ENCODE results near the gene PHF20. TPM values are rescaled to one million over a fixed set of nuclear protein-coding genes. Genes with fewer than 3 reads are reported as not detected.

The PHF20 gene
- total and polyA plus RNA-seq, 2 of the 8 experiments (the other 6 are each of a cell fraction or from before 2014, with no cell fraction given), result 25.6 to 70.1 TPM

DNA sequence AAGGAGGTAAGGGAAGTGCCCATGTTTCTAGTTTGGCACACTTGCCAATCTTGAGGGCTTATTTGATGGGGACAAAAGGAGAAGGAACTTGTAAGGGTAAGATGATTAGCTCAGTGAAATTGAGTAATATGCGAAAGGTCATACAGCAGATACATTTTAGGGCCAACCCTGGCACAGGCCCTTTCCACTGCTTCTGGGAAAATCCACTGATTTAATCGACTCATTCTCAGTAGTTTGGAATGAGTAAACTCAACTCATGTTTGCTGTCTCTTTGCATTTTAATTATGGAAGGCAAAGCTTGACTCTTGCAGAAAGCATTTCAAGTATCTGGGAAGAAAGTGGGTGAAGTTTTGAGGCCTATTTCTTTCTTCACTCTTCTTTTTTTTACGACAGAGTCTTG is 20.0 kb downstream of the PHF20 start:
- Histone ChIP-seq H3K9ac (replicated peaks in 1 of 4; ENCODE audit: extremely low read depth in 1 of 4, low read depth in 3 of 4, low read length in 3 of 4) (no peak overlapping the region), H3K4me3 (ENCODE audit: extremely low read depth in 1 of 4, insufficient read depth in 2 of 4, low read depth in 3 of 4, low read length in 4 of 4) (no peak overlapping the region), H2BK120ac (replicated peaks; ENCODE audit: low read depth, low read length) (no peak overlapping the region), H2BK20ac (ENCODE audit: low read length) (no peak overlapping the region), H3K9me3 (ENCODE audit: insufficient read depth in 2 of 2, low read depth in 1 of 2, low read length in 1 of 2) (no peaks in the 10 kb centered on the region), H3K36me3 (ENCODE audit: control insufficient read depth in 2 of 4, insufficient read depth in 4 of 4, low read length in 3 of 4) (no peaks in the 10 kb centered on the region), H3K79me2 (ENCODE audit: control insufficient read depth in 1 of 2, insufficient read depth in 2 of 2, low read length in 2 of 2) (peaks cover 4 to 54% of the 10 kb centered on the region in 2 experiments; a peak in 3 of 4 replicates), H4K5ac (ENCODE audit: insufficient read length, low read depth, low read length) (no peak overlapping the region), H4K20me1 (replicated peaks in 1 of 2; ENCODE audit: control insufficient read depth in 1 of 2, insufficient read depth in 2 of 2, low read length in 2 of 2) (peaks cover 3 to 9% of the 10 kb centered on the region in 2 experiments), H2BK12ac (ENCODE audit: low read depth, low read length) (no peak overlapping the region), H2BK5ac (ENCODE audit: low read depth, low read length) (0 out of 2 replicates have a peak overlapping the region, but pooled peaks have one; percentile 52), H3K23ac (ENCODE audit: insufficient read length) (no peak overlapping the region), H3K4ac (replicated peaks; ENCODE audit: insufficient read length, low read depth, low read length) (no peak overlapping the region), H3K4me2 (ENCODE audit: insufficient read depth in 1 of 2, low read depth in 2 of 2, low read length in 2 of 2) (no peak overlapping the region), H3K56ac (replicated peaks; ENCODE audit: insufficient read length, low read depth, low read length) (no peak overlapping the region), H3K79me1 (ENCODE audit: low read depth, low read length) (peaks cover 16% of the 10 kb centered on the region), H2BK15ac (ENCODE audit: low read length) (no peak overlapping the region), H3K4me1 (replicated peaks in 1 of 4; ENCODE audit: control insufficient read depth in 3 of 4, insufficient read depth in 4 of 4, low read length in 3 of 4) (no peaks in the 10 kb centered on the region; a peak in 1 of 7 replicates), H3K27me3 (replicated peaks in 1 of 4; ENCODE audit: control insufficient read depth in 3 of 4, extremely low read depth in 1 of 4, insufficient read depth in 3 of 4, low read length in 3 of 4) (no peaks in the 10 kb centered on the region), H3K27ac (ENCODE audit: low read depth, low read length) (no peak overlapping the region), H2AK5ac (ENCODE audit: low read depth, low read length) (no peak overlapping the region), H4K91ac (replicated peaks; ENCODE audit: insufficient read length, low read length) (no peak overlapping the region), H3K23me2 (ENCODE audit: low read depth, low read length) (no peaks in the 10 kb centered on the region), H2AFZ (ENCODE audit: low read length) (no peak overlapping the region), H4K8ac (ENCODE audit: extremely low read depth, insufficient read depth, low read length) (no peak overlapping the region), H3K14ac (ENCODE audit: insufficient read length) (no peak overlapping the region), H3K18ac (ENCODE audit: extremely low read depth, low read length) (no peak overlapping the region)
- WGBS, 2 experiments (ENCODE audit: extremely low coverage in 1 of 2, insufficient coverage in 1 of 2, insufficient read length in 1 of 2, insufficient replicate concordance in 2 of 2, low coverage in 1 of 2, low lambda C conversion rate in 2 of 2, missing lambda C conversion rate in 1 of 2), result 78% methylated on average over 3 of the region's 3 CpGs; no CpG with 5 or more reads in 1 of the 2 experiments
- DNase-seq (ENCODE audit: low read depth in 1 of 2, low spot score in 2 of 2) (no peak), FAIRE-seq (no peak)
- CTCF ChIA-PET (ENCODE audit: partially characterized antibody), result interaction anchor here (0.6 kb wide), 1 partner anchor 523 kb away, joined by 3 read pairs; no protein-coding TSS in a partner anchor
- POLR2A ChIA-PET (ENCODE audit: partially characterized antibody), result no interaction called here
